ENCODE results near the gene HSD11B1L.
"Not testable (repeated sequence)": the region's sequence is repeated elsewhere in the genome, so short reads cannot be mapped to it uniquely, and the experiment has no call there.

- not testable (repeated sequence) for TF ChIP-seq CTCF (conservative IDR thresholded peaks at IDR 0.05 in 1 of 2, IDR thresholded peaks at IDR 0.05 in 1 of 2; ENCODE audit: extremely low read depth in 1 of 2, insufficient read depth in 1 of 2, low read depth in 1 of 2, low read length in 2 of 2); EZH2 (IDR thresholded peaks at IDR 0.05; ENCODE audit: borderline replicate concordance, low read length)
Measured at GRCh38 chr19:5733172-5733571, 52.3 kb downstream of the HSD11B1L start.
